HepG2 (cell line): ENCODE measurements around the gene EIF4G3.

Experiments
- ARNT ChIP-seq: fragments of 450-650 bp; IDR thresholded peaks from 2 replicates; pipeline ENCODE4 v1.6.1; 2017
- BRCA1 ChIP-seq: sonication (generic); formaldehyde crosslinking; IDR thresholded peaks from 2 replicates; pipeline ENCODE4 v1.4.0; 2020; ENCODE audit warnings: missing genetic modification reagents
- CC2D1A ChIP-seq: sonication (generic); formaldehyde crosslinking; IDR thresholded peaks from 2 replicates; pipeline ENCODE4 v1.8.1; 2023; ENCODE audit warnings: mild to moderate bottlenecking, missing genetic modification reagents
- POLR2A ChIP-seq, 2 experiments: IDR thresholded peaks; 2 replicates each; pipeline ENCODE4 v1.6.1; 2011; ENCODE audit warnings: low read depth in 2 of 2, low read length in 2 of 2, mild to moderate bottlenecking in 1 of 2, moderate library complexity in 1 of 2; ENCODE audit not compliant: insufficient read depth in 1 of 2
- SMC3 ChIP-seq: IDR thresholded peaks from 2 replicates; pipeline ENCODE4 v1.6.1; 2011; ENCODE audit warnings: low read length, improper control_type of control experiment

DNA sequence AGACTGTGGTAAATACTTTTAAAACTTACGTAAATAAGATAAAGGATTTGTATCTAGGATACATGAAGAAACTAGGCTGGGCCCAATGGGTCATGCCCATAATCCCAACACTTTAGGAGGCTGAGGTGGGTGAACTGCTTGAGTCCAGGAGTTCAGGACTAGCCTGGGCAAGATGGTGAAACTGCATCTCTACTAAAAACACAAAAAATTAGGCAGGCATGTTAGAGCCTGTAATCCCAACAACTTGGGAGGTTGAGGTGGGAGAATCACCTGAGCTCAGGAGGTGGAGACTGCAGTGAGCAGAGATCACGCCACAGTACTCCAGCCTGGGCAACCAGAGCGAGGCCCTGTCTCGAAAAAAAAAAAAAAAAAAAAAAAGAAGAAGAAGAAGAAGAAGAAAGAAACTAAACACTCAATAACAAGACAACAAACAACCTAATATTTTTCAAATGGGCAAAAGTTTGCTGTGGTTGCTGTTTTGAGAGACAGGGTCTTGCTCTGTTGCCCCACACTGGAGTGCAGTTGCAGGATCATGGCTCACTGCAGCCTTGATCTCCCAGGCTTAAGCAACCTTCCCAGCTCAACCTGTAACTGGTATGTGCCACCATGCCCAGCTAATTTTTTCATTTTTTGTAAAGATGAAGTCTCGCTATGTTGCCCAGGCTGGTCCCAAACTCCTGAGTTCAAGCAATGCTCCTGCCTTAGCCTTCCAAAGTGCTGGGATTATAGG, 78.3 kb downstream of the EIF4G3 start:
- TF ChIP-seq BRCA1 (CRISPR knock-in tag) (no peak), CC2D1A (no peak), ARNT (no peak), SMC3 (no peak), POLR2A (IDR thresholded peaks at IDR 0.05; ENCODE audit: insufficient read depth in 1 of 2, low read depth in 2 of 2, low read length in 2 of 2) (no peak)
